GM10266 (cell line): ENCODE results near the gene PLAC1.
A peak's percentile ranks its signal among the peaks of the same experiment; 100 is the strongest.

Source experiments
- DNase-seq: peaks from one replicate; pipeline ENCODE4 v3.0.0; 2012; ENCODE audit errors: extremely low spot score
- TF ChIP-seq, protein P1 (sequence below): IDR thresholded peaks from 2 replicates; pipeline ENCODE4 v1.5.1; 2012; ENCODE audit warnings: mild to moderate bottlenecking, low read depth; ENCODE audit not compliant: control insufficient read depth, insufficient read depth; ENCODE audit errors: missing control alignments

PLAC1 gene

DNA sequence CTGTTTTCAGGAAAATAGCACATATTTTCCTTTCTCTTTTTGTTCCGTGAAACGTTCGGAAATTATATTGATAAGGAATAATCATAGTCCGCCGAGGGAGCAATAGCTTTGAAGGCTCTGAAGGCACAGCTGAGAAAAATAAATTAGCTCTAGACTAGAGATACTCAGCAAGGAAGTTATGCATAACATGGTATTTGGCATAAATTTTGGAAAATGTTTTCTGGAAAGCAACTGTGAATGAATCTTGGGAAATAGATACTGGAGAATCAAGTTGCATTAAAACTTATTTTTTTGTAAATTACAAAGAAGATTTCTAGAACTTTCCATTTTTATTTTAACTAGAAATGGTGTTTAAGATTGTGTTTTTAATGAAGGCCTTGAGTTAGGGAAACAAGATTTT, 105.9 kb downstream of the PLAC1 start:
- TF ChIP-seq, protein P1, sequence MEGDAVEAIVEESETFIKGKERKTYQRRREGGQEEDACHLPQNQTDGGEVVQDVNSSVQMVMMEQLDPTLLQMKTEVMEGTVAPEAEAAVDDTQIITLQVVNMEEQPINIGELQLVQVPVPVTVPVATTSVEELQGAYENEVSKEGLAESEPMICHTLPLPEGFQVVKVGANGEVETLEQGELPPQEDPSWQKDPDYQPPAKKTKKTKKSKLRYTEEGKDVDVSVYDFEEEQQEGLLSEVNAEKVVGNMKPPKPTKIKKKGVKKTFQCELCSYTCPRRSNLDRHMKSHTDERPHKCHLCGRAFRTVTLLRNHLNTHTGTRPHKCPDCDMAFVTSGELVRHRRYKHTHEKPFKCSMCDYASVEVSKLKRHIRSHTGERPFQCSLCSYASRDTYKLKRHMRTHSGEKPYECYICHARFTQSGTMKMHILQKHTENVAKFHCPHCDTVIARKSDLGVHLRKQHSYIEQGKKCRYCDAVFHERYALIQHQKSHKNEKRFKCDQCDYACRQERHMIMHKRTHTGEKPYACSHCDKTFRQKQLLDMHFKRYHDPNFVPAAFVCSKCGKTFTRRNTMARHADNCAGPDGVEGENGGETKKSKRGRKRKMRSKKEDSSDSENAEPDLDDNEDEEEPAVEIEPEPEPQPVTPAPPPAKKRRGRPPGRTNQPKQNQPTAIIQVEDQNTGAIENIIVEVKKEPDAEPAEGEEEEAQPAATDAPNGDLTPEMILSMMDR: no peak
- no peak for DNase-seq

DNA sequence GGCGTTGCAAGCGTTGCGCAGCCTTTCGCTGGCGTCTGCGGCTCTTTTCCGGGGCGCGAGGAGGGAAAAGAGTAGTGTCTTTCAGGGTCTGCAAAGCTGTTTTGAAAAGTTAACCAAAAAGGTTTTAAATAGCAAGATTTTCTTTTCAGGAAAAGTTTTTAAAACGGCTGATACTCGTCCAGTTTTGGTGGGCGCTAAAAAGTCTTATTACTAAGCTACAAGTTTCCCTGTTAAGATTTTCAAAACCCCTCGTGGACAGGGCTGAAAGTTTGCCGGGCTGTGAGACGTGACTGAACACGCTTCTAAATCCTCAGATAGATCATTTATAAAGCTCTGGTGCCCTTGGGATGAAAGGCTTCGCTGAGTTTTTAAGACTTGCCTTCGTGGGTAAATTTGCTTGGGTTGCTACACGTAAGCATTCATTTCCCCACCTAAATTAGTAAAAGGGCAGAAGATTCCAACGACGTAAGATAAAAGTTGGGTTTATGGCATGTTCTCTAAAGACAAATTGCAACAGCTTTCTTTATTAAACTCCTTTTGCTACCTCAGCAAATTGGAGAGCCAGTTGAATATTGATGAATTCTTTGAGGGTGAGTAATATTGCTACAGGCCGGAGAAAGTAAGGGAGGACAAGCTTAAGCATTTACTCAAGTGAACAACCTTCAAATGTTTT, 106.8 kb downstream of the PLAC1 start:
- TF ChIP-seq, protein P1: no peak

GRCh38 chrX:134548257-134549201, 109.7 kb downstream of the PLAC1 start:
- TF ChIP-seq, protein P1: no peak
- peak; percentile 32 for DNase-seq

More for the DNA sequence above, 106.8 kb downstream of the PLAC1 start:
- DNase-seq: no peak

DNA sequence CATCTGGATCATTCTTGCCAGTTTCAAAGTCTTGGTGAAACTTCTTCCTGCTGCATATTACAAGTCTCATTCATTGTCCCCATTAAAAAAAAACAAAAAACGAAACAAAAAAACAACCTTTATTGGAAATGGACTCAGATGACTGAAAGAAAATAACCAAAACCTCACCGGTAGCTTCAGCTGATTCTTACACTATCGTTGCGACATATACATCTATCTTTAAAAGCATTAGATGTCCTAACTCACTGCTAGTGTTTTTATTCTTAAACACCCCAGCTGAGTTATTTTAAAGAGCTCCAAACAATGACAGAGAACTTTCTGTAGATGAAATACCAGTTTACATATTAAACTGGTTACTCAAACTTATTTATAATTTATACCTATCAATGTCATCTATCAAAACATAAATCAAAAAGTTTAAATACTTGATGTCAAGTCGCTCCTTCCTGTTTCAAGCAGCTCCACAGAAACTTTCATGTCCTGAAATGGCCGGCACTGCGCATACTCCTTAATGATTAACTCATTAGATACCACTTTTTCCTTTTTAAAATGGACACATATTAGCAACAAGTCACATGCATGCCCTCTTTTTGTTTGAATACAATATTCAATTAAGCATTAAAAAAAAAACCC, 111.1 kb downstream of the PLAC1 start:
- TF ChIP-seq, protein P1: no peak
- DNase-seq: no peak

- no peak for DNase-seq
Observed at GRCh38 chrX:134546187-134546586, 112.1 kb downstream of the PLAC1 start.

GRCh38 chrX:134545510-134545909, 112.8 kb downstream of the PLAC1 start:
- TF ChIP-seq, protein P1: no peak
- no peak for DNase-seq

More at GRCh38 chrX:134546187-134546586, 112.1 kb downstream of the PLAC1 start:
- TF ChIP-seq, protein P1: no peak
